Caco-2 (cell line): ENCODE data around the gene FHIT. TPM values are rescaled to one million over a fixed set of nuclear protein-coding genes. Genes with fewer than 3 reads are reported as not detected.

Source experiments
- BruUV-seq: library from RNA; stranded (reverse); fragments of 400-500 nt; replicated peaks from 2 replicates; lab custom pipeline; 2021; lab: Mats Ljungman, UMichigan
- CTCF ChIA-PET: fragments of 300-600 bp; sonication (Branson Sonifier 250); formaldehyde crosslinking; loops from one replicate; lab custom pipeline; 2022; ENCODE audit warnings: antibody characterized with exemption; lab: Charles Lee
- POLR2A ChIA-PET: fragments of 300-600 bp; sonication (Branson Sonifier 250); formaldehyde crosslinking; loops from one replicate; lab custom pipeline; 2022; ENCODE audit warnings: antibody characterized with exemption; lab: Charles Lee
- DNase-seq, 2 experiments: peaks; one replicate each; pipeline versions ENCODE4 v3.0.0 to v3.0.0-alpha.2; 2020 to 2022
- H3K27me3 ChIP-seq: replicated peaks from 2 replicates; pipeline ENCODE4 v1.6.0; 2011; ENCODE audit warnings: low read length; ENCODE audit not compliant: control insufficient read depth, insufficient read depth
- H3K36me3 ChIP-seq: 2 replicates; pipeline ENCODE4 v1.5.1; 2011; ENCODE audit warnings: low read length; ENCODE audit not compliant: control insufficient read depth, insufficient read depth
- H3K4me1 ChIP-seq: fragments of 250-450 bp; sonication (Bioruptor Pico); 2 replicates; pipeline ENCODE4 v1.5.1; 2020; ENCODE audit warnings: mild to moderate bottlenecking
- H3K4me3 ChIP-seq: 2 replicates; pipeline ENCODE4 v1.5.1; 2011; ENCODE audit warnings: low read depth, mild to moderate bottlenecking, control low read depth, low read length
- H3K9me3 ChIP-seq: fragments of 250-450 bp; sonication (Bioruptor Pico); 2 replicates; pipeline ENCODE4 v1.5.1; 2020; ENCODE audit warnings: mild to moderate bottlenecking, moderate library complexity
- H3K27ac Mint-ChIP-seq: one replicate; pipeline ENCODE4 v1.8.0; 2022; ENCODE audit warnings: mixed read lengths; ENCODE audit not compliant: unreplicated experiment
- H3K27me3 Mint-ChIP-seq: one replicate; pipeline ENCODE4 v1.8.0; 2022; ENCODE audit warnings: mixed read lengths; ENCODE audit not compliant: insufficient read depth, unreplicated experiment
- H3K36me3 Mint-ChIP-seq: one replicate; pipeline ENCODE4 v1.8.0; 2022; ENCODE audit warnings: mild to moderate bottlenecking, mixed read lengths; ENCODE audit not compliant: insufficient read depth, unreplicated experiment
- H3K4me1 Mint-ChIP-seq: one replicate; pipeline ENCODE4 v1.8.0; 2022; ENCODE audit warnings: low read depth, mixed read lengths; ENCODE audit not compliant: unreplicated experiment
- H3K4me3 Mint-ChIP-seq: one replicate; pipeline ENCODE4 v1.8.0; 2022; ENCODE audit warnings: mild to moderate bottlenecking, moderate library complexity, mixed read lengths; ENCODE audit not compliant: unreplicated experiment
- H3K9me3 Mint-ChIP-seq: one replicate; pipeline ENCODE4 v1.8.0; 2022; ENCODE audit warnings: mixed read lengths; ENCODE audit not compliant: unreplicated experiment
- CTCF ChIP-seq, 2 experiments: fragments of 200-600 bp in 1 of 2; IDR thresholded peaks; 1 replicate in 1 of 2; 2 replicates in 1 of 2; pipeline versions ENCODE4 v1.5.1 to v1.8.0; 2011 to 2022; ENCODE audit warnings: antibody characterized with exemption in 1 of 2, control low read depth in 1 of 2, inconsistent platforms in 1 of 2, low read depth in 1 of 2, low read length in 1 of 2, mild to moderate bottlenecking in 1 of 2, moderate library complexity in 1 of 2; ENCODE audit not compliant: insufficient read depth in 1 of 2, severe bottlenecking in 1 of 2, unreplicated experiment in 1 of 2
- intact Hi-C: fragments of 100-400 bp; cut with micrococcal nuclease; formaldehyde crosslinking; loops from one replicate; pipeline ENCODE4 v1.10.0; 2022; ENCODE audit not compliant: unreplicated experiment
- total RNA-seq: library from RNA; stranded (reverse); gene quantifications from 2 replicates; pipeline ENCODE4 v1.2.3, GENCODE V29; 2022

The FHIT gene
- total RNA-seq, 1 experiment from 2014 or later, result 8.3 TPM

- H3K36me3 ChIP-seq, result no peaks in the 10 kb centered on the region
- no peak for TF ChIP-seq CTCF (IDR thresholded peaks at IDR 0.05; ENCODE audit: insufficient read depth in 1 of 2, low read depth in 1 of 2, low read length in 1 of 2, severe bottlenecking in 1 of 2, unreplicated experiment in 1 of 2)
- intact Hi-C loops, result no loop called here
- no peaks in the 10 kb centered on the region for H3K9me3 ChIP-seq
- Mint-ChIP-seq H3K4me1 (no peaks in the 10 kb centered on the region), H3K27me3 (no peaks in the 10 kb centered on the region), H3K4me3 (no peak overlapping the region), H3K9me3 (no peaks in the 10 kb centered on the region), H3K36me3 (no peaks in the 10 kb centered on the region), H3K27ac (no peak overlapping the region)
- H3K4me1 ChIP-seq, result no peaks in the 10 kb centered on the region
- no peak for DNase-seq
- no peaks in the 10 kb centered on the region for H3K27me3 ChIP-seq
- ChIA-PET CTCF (no interaction called here), POLR2A (no interaction called here)
- H3K4me3 ChIP-seq, result no peak overlapping the region
- BruUV-seq, result no TSS peak
Observed at GRCh38 chr3:61202086-61202485, 49.2 kb downstream of the FHIT start.

GRCh38 chr3:61201071-61201470, 50.2 kb downstream of the FHIT start:
- H3K9me3 Mint-ChIP-seq, result no peaks in the 10 kb centered on the region
- POLR2A ChIA-PET, result no interaction called here
- no peak overlapping the region for H3K27ac Mint-ChIP-seq
- no peak overlapping the region for H3K4me3 Mint-ChIP-seq
- DNase-seq, result no peak
- H3K36me3 Mint-ChIP-seq, result no peaks in the 10 kb centered on the region
- Histone ChIP-seq H3K27me3 (no peaks in the 10 kb centered on the region), H3K4me3 (no peak overlapping the region), H3K36me3 (no peaks in the 10 kb centered on the region), H3K4me1 (no peaks in the 10 kb centered on the region; the same call in 1 of the 2 replicates), H3K9me3 (no peaks in the 10 kb centered on the region)
- H3K27me3 Mint-ChIP-seq, result no peaks in the 10 kb centered on the region
- H3K4me1 Mint-ChIP-seq, result no peaks in the 10 kb centered on the region
- no TSS peak for BruUV-seq
- CTCF ChIA-PET, result no interaction called here
- no peak for TF ChIP-seq CTCF (IDR thresholded peaks at IDR 0.05; ENCODE audit: insufficient read depth in 1 of 2, low read depth in 1 of 2, low read length in 1 of 2, severe bottlenecking in 1 of 2, unreplicated experiment in 1 of 2)
- intact Hi-C loops, result no loop called here

GRCh38 chr3:61200270-61200669, 51.0 kb downstream of the FHIT start:
- no peaks in the 10 kb centered on the region for H3K36me3 Mint-ChIP-seq
- Histone ChIP-seq H3K9me3 (no peaks in the 10 kb centered on the region), H3K27me3 (no peaks in the 10 kb centered on the region), H3K36me3 (no peaks in the 10 kb centered on the region), H3K4me3 (no peak overlapping the region), H3K4me1 (peaks cover 7% of the 10 kb centered on the region)
- no peaks in the 10 kb centered on the region for H3K27me3 Mint-ChIP-seq
- intact Hi-C loops, result no loop called here
- POLR2A ChIA-PET, result no interaction called here
- no peaks in the 10 kb centered on the region for H3K9me3 Mint-ChIP-seq
- no peak overlapping the region for H3K27ac Mint-ChIP-seq
- no peak for TF ChIP-seq CTCF (IDR thresholded peaks at IDR 0.05; ENCODE audit: insufficient read depth in 1 of 2, low read depth in 1 of 2, low read length in 1 of 2, severe bottlenecking in 1 of 2, unreplicated experiment in 1 of 2)
- no TSS peak for BruUV-seq
- no peak for DNase-seq
- CTCF ChIA-PET, result no interaction called here
- peaks cover 3% of the 10 kb centered on the region for H3K4me1 Mint-ChIP-seq
- H3K4me3 Mint-ChIP-seq, result no peak overlapping the region
